ENCODE data around the gene SNCB. TPM values are rescaled to one million over a fixed set of nuclear protein-coding genes. Genes with fewer than 3 reads are reported as not detected.

The SNCB gene
- total and polyA plus RNA-seq, 2 of the 13 experiments (the other 11 are each of a cell fraction or from before 2014, with no cell fraction given) = not detected

DNA sequence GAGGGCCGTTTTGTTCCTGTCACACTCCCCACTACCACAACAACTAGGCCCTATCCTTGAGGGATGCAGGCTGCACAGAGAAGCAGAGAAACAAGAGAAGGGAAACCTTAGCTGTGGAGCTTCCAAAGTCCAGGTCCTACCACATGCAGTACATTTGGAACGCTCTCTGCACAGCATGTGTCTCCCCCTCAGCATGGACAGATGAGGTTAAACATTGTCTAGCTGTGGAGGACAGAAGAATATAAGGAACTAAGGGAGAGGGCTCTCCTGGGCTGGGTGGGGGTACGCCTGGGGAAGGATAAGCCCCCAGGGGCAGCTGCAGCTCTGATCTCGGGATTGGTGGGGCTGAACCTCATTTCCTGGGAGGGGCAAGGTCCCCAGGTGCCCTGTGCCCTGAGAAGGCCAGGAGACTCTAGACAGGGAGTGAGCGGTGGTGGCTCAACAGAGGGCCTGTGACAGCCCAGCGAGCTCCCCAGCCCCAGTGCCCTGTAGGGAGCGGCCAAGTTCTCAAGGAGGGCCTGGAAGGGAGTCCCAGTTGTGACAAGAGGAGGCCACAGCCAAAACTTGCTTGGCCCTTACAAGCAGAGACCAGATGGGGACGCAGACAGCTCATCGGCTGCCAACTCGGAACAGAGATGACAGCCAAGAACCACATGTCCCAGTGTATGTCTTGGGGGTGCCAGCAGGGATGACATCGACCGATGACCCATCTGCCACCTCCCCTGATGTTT is 47.0 kb upstream of the SNCB start (continued):
- TF ChIP-seq, protein P1, sequence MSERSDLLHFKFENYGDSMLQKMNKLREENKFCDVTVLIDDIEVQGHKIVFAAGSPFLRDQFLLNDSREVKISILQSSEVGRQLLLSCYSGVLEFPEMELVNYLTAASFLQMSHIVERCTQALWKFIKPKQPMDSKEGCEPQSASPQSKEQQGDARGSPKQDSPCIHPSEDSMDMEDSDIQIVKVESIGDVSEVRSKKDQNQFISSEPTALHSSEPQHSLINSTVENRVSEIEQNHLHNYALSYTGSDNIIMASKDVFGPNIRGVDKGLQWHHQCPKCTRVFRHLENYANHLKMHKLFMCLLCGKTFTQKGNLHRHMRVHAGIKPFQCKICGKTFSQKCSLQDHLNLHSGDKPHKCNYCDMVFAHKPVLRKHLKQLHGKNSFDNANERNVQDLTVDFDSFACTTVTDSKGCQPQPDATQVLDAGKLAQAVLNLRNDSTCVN (CRISPR knock-in tag; IDR thresholded peaks at IDR 0.05; ENCODE audit: borderline replicate concordance) = no peak
- TF ChIP-seq SATB2 (CRISPR knock-in tag; IDR thresholded peaks at IDR 0.05) (no peak), ZNF691 (CRISPR knock-in tag; IDR thresholded peaks at IDR 0.05; ENCODE audit: borderline replicate concordance, low read depth) (no peak), NCOA1 (CRISPR knock-in tag; IDR thresholded peaks at IDR 0.05) (no peak), MXI1 (IDR thresholded peaks at IDR 0.05; ENCODE audit: borderline replicate concordance, low read depth, low read length) (peak; percentile 22; the same call in 1 of the 3 replicates), ZNF629 (CRISPR knock-in tag; conservative IDR thresholded peaks at IDR 0.05) (0 out of 2 replicates have a peak, but pooled peaks have one; percentile 21), ELK4 (CRISPR knock-in tag; IDR thresholded peaks at IDR 0.05; ENCODE audit: borderline replicate concordance) (no peak), ZNF251 (CRISPR knock-in tag; IDR thresholded peaks at IDR 0.05) (no peak)
- TF ChIP-seq, protein P2, sequence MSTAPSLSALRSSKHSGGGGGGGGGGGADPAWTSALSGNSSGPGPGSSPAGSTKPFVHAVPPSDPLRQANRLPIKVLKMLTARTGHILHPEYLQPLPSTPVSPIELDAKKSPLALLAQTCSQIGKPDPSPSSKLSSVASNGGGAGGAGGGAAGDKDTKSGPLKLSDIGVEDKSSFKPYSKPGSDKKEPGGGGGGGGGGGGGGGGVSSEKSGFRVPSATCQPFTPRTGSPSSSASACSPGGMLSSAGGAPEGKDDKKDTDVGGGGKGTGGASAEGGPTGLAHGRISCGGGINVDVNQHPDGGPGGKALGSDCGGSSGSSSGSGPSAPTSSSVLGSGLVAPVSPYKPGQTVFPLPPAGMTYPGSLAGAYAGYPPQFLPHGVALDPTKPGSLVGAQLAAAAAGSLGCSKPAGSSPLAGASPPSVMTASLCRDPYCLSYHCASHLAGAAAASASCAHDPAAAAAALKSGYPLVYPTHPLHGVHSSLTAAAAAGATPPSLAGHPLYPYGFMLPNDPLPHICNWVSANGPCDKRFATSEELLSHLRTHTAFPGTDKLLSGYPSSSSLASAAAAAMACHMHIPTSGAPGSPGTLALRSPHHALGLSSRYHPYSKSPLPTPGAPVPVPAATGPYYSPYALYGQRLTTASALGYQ (CRISPR knock-in tag; IDR thresholded peaks at IDR 0.05) = no peak
- TF ChIP-seq, protein P3, sequence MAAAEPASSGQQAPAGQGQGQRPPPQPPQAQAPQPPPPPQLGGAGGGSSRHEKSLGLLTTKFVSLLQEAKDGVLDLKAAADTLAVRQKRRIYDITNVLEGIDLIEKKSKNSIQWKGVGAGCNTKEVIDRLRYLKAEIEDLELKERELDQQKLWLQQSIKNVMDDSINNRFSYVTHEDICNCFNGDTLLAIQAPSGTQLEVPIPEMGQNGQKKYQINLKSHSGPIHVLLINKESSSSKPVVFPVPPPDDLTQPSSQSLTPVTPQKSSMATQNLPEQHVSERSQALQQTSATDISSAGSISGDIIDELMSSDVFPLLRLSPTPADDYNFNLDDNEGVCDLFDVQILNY (CRISPR knock-in tag; conservative IDR thresholded peaks at IDR 0.05) = no peak
- TF ChIP-seq, protein P4, sequence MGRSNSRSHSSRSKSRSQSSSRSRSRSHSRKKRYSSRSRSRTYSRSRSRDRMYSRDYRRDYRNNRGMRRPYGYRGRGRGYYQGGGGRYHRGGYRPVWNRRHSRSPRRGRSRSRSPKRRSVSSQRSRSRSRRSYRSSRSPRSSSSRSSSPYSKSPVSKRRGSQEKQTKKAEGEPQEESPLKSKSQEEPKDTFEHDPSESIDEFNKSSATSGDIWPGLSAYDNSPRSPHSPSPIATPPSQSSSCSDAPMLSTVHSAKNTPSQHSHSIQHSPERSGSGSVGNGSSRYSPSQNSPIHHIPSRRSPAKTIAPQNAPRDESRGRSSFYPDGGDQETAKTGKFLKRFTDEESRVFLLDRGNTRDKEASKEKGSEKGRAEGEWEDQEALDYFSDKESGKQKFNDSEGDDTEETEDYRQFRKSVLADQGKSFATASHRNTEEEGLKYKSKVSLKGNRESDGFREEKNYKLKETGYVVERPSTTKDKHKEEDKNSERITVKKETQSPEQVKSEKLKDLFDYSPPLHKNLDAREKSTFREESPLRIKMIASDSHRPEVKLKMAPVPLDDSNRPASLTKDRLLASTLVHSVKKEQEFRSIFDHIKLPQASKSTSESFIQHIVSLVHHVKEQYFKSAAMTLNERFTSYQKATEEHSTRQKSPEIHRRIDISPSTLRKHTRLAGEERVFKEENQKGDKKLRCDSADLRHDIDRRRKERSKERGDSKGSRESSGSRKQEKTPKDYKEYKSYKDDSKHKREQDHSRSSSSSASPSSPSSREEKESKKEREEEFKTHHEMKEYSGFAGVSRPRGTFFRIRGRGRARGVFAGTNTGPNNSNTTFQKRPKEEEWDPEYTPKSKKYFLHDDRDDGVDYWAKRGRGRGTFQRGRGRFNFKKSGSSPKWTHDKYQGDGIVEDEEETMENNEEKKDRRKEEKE (IDR thresholded peaks at IDR 0.05) = no peak
- TF ChIP-seq, protein P5, sequence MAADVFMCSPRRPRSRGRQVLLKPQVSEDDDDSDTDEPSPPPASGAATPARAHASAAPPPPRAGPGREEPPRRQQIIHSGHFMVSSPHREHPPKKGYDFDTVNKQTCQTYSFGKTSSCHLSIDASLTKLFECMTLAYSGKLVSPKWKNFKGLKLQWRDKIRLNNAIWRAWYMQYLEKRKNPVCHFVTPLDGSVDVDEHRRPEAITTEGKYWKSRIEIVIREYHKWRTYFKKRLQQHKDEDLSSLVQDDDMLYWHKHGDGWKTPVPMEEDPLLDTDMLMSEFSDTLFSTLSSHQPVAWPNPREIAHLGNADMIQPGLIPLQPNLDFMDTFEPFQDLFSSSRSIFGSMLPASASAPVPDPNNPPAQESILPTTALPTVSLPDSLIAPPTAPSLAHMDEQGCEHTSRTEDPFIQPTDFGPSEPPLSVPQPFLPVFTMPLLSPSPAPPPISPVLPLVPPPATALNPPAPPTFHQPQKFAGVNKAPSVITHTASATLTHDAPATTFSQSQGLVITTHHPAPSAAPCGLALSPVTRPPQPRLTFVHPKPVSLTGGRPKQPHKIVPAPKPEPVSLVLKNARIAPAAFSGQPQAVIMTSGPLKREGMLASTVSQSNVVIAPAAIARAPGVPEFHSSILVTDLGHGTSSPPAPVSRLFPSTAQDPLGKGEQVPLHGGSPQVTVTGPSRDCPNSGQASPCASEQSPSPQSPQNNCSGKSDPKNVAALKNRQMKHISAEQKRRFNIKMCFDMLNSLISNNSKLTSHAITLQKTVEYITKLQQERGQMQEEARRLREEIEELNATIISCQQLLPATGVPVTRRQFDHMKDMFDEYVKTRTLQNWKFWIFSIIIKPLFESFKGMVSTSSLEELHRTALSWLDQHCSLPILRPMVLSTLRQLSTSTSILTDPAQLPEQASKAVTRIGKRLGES (CRISPR knock-in tag; IDR thresholded peaks at IDR 0.05; ENCODE audit: borderline replicate concordance) = no peak
